ENCODE measurements around the gene KANK3.

The KANK3 gene

DNA sequence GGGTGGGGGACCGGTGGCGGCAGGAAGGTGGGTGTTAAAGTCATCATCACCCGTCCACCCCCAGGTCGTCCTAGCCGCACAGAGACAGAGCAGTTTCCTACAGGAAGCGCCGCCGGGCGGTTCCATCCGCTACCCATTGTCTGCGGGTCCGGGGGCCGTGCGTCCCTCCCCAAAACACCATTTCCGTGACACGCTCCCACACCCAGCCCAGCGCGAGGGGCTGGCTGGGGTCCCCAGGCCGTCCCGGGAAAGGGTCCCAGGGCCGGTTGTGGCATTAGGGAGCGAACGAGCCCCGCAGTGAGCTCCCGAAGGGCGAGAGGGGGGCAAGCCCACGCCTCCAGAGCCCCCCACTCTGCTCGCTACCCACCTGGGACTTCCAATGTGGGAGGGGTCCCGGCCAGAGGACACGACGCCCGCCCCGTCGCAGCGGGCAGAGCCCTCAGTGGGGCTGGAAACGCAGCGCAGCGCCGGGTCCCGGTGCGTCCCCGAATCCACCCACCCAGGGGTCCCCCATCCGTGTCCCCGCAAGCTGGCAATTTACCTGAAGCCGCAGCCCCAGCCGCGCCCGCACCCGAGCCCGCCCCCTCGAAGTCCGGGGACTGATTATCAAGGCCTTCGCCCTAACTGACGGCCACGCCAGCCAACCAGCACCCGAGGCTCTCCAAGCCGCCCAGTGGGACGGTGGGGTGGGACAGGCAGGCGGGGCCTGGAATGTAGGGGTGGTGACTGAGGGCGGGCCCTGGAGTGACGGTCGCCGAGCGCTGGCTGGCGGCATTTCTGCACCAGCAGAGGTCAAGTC, at the start of gene KANK3:
Gene KANK3 (minus strand): TSS at position 579 of the 799 bp plus-strand sequence. CDS start 5,434 bp downstream, outside the sequence.
- TF ChIP-seq, protein P1, sequence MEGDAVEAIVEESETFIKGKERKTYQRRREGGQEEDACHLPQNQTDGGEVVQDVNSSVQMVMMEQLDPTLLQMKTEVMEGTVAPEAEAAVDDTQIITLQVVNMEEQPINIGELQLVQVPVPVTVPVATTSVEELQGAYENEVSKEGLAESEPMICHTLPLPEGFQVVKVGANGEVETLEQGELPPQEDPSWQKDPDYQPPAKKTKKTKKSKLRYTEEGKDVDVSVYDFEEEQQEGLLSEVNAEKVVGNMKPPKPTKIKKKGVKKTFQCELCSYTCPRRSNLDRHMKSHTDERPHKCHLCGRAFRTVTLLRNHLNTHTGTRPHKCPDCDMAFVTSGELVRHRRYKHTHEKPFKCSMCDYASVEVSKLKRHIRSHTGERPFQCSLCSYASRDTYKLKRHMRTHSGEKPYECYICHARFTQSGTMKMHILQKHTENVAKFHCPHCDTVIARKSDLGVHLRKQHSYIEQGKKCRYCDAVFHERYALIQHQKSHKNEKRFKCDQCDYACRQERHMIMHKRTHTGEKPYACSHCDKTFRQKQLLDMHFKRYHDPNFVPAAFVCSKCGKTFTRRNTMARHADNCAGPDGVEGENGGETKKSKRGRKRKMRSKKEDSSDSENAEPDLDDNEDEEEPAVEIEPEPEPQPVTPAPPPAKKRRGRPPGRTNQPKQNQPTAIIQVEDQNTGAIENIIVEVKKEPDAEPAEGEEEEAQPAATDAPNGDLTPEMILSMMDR (conservative IDR thresholded peaks at IDR 0.05): no peak

DNA sequence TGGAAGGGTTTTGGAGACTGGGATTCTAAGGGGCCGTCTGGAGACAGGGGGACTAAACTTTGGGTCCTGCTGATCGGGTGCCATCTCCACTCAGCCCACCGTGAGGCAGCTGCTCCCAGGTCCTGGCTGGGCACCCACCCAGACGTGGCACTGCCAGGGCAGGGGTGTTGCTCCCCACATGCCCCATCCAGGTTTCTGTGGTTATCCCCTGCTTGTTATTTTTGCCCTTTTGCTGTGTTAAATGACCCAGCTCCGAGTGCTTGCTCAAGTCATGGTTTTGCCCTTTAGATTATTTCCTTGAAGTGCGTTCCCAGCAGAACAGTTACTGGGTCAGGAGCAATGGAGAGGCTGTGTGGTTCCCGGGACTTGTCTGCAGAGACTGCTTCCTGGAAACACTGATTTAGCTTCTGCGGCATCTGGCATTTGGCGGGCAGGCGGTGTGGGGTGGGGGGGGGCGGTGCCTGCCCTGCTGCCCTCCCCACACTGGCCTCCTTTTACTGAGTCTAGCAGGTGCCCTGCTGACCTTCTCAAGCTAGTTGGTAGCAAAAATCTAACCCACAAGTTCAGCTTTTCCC, 49.0 kb upstream of the KANK3 start:
- TF ChIP-seq, protein P1 (conservative IDR thresholded peaks at IDR 0.05): no peak
- H3K27ac ChIP-seq: no peak overlapping the region

More for the DNA sequence above, at the start of gene KANK3:
- no peak within 1 kb of the TSS for H3K27ac ChIP-seq

DNA sequence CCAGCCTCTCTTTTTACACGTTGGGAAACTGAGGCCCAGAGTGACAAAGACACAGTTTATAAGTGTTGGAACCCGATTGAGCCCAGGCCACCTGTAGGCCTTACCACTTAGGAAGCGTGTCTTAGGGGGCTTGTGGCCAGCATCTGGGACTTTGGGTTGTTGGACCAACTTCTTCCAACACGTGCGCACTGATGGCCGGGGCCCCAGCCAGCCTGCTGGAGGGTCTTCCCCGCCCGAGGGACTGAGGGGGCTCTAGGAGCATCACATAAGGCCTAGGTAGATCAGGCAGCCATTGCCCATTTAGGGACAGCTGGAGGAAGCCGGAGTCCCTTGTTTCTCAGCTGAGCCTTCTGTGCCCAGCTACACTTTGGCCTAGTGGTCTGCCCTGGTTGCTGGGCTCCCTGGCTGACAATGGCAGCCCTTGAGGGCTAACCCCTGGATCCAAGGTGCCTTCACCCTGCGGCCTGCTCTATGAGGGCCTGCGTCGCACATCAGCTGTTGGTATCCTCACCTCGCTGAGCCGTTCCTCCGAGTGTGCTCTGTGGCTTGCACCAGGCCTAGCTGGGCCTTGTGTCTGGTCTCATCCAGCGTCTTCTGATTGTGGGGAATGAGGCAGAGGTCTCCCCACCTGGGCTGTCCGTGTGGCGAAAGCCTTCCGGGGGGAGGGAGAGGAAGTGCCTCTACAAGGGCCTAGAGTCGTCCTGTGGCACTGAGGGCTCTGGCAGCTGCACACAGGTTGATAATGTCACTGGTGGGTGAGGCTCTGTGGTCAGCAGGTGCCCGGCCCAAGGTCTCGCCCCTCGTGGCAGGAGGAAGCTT, 48.3 kb upstream of the KANK3 start:
- H3K27ac ChIP-seq: no peak overlapping the region
- TF ChIP-seq, protein P1 (conservative IDR thresholded peaks at IDR 0.05): no peak

DNA sequence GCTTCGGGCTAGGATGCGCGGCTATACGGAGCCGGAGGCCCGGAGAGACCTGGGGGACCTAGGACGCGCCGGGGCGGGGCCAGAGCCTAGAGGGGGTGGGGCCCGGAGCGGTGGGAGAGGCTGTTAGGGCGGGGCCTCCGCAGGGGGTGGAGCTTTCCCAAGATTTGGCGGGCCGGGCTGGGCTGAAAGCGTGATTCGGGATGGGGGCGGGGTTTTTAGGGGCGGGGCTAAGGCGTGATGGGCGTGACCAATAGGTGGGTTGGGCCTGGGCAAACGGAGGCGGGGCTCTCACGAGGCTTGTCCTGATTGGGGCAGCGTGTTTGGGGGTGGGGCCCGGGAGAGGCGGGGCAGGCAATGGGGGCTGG, 47.5 kb upstream of the KANK3 start:
- H3K27ac ChIP-seq: peak overlapping the region; percentile 94
- TF ChIP-seq, protein P1 (conservative IDR thresholded peaks at IDR 0.05): no peak

DNA sequence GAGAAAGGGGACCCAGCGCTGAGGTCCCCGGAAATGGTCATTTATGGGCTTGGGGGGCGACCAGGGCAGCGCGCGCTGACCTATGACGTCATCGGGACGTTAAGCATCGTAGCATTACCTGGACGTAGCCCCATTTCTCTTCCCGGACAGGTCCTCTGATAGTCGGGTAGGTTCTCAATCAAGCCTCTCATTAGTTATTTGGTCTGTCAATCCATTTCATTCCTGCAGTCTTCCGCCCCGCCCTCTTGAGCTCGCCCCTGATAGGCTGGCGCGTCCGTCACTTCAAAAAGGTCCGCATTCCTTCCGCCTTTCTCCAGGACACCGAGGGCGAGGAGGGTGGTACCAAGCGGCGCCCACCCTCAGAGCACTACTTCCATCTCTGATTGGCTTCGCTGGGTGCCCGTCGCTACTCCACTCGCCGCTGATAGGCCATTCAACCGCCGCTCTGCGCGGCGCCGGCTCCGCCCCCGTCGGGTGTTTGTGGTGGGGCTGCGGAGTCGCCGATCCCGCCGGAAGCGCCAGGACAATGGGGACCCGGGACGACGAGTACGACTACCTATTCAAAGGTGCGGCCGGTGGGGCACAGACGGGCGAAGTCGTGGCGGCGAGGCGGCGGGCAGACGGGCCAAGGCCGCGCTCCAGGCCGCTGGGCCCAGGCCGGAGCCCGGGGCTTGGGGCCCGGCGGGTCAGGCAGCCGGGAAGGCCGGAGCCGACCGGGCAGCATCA, 47.0 kb upstream of the KANK3 start, which contains the start of gene RAB11B:
Gene RAB11B (plus strand): TSS at position 470 of the 726 bp plus-strand sequence. CDS start 57 bp downstream, at position 527.
- peak within 1 kb of the TSS; percentile 94 for H3K27ac ChIP-seq
- TF ChIP-seq, protein P1 (conservative IDR thresholded peaks at IDR 0.05): no peak

DNA sequence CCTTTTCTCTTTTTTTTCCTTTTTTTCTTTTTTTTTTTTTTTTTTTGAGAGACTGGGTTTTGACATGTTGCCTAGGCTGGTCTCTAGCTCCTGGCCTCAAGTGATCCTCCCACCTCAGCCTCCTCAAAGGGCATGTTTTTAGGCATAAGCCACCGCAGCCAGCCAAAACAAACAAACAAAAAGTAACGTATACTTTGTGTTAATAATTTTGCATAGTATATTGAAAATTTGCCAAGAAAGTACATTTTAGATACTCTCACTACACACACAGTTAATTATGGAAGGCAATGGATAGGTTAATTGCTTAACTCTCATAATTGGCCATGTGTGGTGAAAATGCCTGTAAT, 45.5 kb upstream of the KANK3 start:
- peak overlapping the region; percentile 34; the same call in 1 of the 2 replicates for H3K27ac ChIP-seq
- TF ChIP-seq, protein P1 (conservative IDR thresholded peaks at IDR 0.05): no peak
